Osteocyte (in vitro differentiated cells): ENCODE measurements around the gene GPX1. TPM values are rescaled to one million over a fixed set of nuclear protein-coding genes. Genes with fewer than 3 reads are reported as not detected.

Experiments used
- total RNA-seq: library from RNA; stranded (reverse); gene quantifications from 2 replicates; pipeline ENCODE4 v1.2.1, GENCODE V29; 2021

Gene GPX1
- total RNA-seq, 1 donor from 2014 or later, result 91.6 TPM

Other genes starting within 250 kb of the GPX1 start
- 75.7 and 75.9 TPM in 2 replicates for gene USP19, start 237.5 kb downstream of the GPX1 start, total RNA-seq
- gene LAMB2, start 225.3 kb downstream of the GPX1 start, total RNA-seq, result 721 and 811 TPM in 2 replicates
- gene CCDC71, start 192.0 kb downstream of the GPX1 start, total RNA-seq, result 23.7 and 24.9 TPM in 2 replicates
- gene KLHDC8B, start 186.8 kb downstream of the GPX1 start, total RNA-seq, result 17.9 and 20.4 TPM in 2 replicates
- gene C3orf62, start 81.1 kb downstream of the GPX1 start, total RNA-seq, result 8.4 and 9.4 TPM in 2 replicates
- 42.9 and 44.3 TPM in 2 replicates for gene USP4, start 18.3 kb downstream of the GPX1 start, total RNA-seq
- gene RHOA, start 53.6 kb upstream of the GPX1 start, total RNA-seq, result 574 and 607 TPM in 2 replicates
- 34.7 and 36.4 TPM in 2 replicates for gene TCTA, start 54.1 kb upstream of the GPX1 start, total RNA-seq
- 8.0 and 9.4 TPM in 2 replicates for gene AMT, start 64.1 kb upstream of the GPX1 start, total RNA-seq
- gene NICN1, start 71.0 kb upstream of the GPX1 start, total RNA-seq, result 31.4 and 34.4 TPM in 2 replicates
- 136 and 143 TPM in 2 replicates for gene DAG1, start 111.9 kb upstream of the GPX1 start, total RNA-seq
- 0.64 and 0.81 TPM in 2 replicates for gene BSN, start 196.1 kb upstream of the GPX1 start, total RNA-seq